ENCODE data around the gene RSPH10B2.
"Not testable (repeated sequence)": the region's sequence is repeated elsewhere in the genome, so short reads cannot be mapped to it uniquely, and the experiment has no call there.

The RSPH10B2 gene

DNA sequence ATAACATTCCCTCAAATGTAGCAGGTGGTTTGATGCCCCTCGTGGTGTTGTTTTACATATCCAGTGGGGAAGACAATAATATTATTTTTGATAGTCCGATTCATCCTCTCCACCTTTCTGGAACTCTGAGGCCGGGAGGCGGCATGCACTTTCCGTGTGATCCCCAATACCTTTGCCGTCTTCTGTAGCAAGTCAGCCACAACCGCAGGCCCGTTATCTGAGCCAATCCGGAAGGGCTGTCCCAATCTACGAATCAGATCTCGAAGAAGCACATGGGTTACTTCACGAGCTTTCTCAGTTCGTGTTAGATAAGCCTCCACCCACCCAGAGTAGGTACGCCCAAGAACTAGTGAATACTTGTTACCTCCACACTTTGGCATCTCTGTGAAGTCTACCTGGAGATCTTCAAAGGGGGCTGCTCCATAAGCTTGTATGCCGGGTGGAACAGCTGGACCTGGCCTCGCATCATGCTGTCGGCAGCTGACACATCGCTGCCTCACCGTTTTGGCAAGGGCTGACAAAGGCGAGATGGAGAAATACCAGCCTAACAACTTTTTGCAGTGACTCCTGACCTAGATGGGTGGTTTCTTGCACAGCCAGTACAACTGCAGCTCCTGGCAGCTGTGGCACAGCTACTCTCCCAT, 88.5 kb downstream of the RSPH10B2 start:
- not testable (repeated sequence) for DNase-seq (ENCODE audit: low read depth in 2 of 2)

DNA sequence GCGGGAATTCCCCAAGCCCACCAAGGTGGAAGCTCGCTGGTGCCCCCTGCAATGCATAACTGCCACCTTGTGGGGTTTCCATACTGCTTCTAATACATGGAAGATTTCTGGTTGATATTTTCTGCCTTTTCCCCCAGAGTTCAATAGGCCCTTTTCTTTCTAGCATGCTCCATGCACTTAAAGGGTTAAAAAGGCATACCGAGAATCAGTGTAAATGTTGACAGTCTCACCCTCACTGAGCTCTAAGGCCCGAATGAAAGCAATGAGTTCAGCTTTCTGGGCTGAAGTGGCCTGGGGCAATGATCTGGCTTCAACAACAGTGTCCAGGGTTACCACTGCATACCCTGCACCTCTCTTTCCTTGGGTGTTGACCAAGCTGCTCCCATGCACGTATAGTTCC, 89.2 kb downstream of the RSPH10B2 start:
- DNase-seq (ENCODE audit: low read depth in 2 of 2), result not testable (repeated sequence)

DNA sequence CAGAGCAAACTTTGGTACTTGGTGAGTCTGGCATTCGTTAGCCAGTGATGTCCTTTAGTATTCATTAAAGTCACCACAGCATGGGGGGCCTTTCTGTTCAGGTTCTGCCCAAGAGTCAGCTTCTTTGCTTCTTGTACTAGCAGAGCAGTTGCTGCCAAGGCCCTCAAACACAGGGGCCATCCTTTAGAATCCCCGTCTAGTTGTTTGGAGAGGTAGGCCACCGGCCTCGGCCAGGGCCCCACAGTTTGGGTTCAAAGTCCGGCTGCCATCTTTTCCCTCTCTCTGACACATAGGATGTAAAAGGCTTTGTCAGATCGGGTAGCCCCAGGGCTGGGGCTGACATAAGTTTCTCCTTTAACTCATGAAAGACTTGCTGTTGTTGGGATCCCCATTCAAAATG, 89.8 kb downstream of the RSPH10B2 start:
- not testable (repeated sequence) for DNase-seq (ENCODE audit: low read depth in 2 of 2)

DNA sequence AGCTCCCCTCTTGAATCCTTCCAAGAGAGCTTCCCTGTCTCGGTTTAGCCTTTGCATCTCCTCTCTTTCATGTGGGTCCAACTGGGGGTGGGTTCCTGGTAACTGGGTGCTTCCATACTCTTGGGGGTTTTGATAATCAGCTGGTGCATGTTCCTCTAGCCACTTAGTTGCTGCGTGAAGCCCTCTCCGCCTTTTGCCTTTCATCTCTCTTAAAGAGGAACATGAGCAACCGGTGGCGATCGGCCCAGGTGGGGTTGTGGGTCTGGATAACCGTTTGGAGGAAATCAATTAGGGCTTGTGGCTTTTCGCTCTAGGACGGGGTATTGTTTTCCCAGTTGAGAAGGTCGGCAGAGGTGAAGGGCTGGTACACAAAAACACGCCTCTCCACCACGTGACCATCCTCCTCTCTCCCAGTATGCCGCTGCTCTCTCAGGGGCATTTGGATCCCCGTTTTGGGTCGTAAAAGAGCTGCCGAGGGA, 92.1 kb downstream of the RSPH10B2 start:
- not testable (repeated sequence) for DNase-seq (ENCODE audit: low read depth in 2 of 2)

DNA sequence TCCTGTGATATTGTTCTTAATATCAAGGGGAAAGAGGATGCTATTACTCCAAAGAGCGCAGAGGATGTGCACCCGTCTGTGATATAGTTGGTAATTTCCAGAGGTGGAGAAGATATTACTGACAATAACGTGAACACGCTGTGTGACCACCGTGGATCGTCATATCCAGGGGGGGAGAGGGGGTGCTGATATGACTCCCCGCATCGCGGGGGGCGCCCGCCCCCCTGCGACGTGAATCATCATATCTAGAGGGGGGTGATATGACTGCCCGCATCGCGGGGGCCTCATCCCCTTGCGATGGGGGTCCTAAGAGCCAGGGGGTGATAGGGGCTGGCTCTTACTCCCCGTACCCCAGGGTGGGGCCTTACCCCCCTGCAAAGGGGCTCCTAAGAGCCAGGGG, 93.8 kb downstream of the RSPH10B2 start:
- not testable (repeated sequence) for DNase-seq (ENCODE audit: low read depth in 2 of 2)

Measured in stimulated activated CD4-positive, alpha-beta T cell treated with anti-CD3 and anti-CD28 coated beads, Interleukin-1b, Interleukin-23, amount 100 ng/mL, for 4 hours (primary cell).